GM18499 (cell line): ENCODE measurements around the gene UBR3.

Source experiments
- ATAC-seq: cut with Tn5 transposase; IDR thresholded peaks from one replicate; pipeline ENCODE4 v1.9.1; 2021; ENCODE audit warnings: moderate number of reproducible peaks; ENCODE audit not compliant: insufficient read depth, unreplicated experiment

The UBR3 gene

DNA sequence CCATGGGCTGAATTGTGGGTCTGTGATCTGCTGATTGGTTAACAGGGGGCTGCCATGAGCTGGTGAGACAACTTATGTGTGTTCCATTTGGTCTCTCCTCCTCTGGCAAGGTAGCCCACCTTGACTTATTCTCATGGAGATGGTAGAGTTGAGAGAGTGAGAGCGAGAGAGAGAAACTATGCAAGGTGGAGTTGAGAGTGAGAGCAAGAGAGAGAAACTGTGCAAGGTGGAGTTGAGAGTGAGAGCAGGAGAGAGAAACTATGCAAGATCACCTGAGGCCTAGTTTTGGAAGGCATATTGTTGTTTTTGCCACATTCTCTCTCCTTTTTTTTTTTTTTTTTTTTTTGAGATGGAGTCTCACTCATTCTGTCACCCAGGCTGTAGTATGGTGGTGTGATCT is 155.7 kb downstream of the UBR3 start:
- ATAC-seq = no peak

DNA sequence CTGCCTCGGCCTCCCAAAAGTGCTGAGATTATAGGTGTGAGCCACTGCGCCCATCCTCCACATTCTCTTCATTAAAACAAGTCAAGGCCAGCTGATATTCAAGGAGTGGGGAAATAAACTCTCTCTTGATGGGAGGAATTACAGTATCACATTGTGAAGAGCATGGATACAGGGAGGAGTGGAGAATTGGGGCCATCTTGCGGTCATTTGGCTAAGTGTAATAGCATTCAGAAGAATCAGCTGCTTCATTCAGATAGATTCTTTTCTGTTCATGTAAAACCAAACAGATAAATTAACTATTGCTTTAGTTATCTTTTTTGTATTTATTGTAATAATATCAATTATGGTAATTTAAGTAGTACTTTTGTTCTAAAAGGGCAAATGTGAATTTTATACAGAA is 156.3 kb downstream of the UBR3 start:
- ATAC-seq = no peak

DNA sequence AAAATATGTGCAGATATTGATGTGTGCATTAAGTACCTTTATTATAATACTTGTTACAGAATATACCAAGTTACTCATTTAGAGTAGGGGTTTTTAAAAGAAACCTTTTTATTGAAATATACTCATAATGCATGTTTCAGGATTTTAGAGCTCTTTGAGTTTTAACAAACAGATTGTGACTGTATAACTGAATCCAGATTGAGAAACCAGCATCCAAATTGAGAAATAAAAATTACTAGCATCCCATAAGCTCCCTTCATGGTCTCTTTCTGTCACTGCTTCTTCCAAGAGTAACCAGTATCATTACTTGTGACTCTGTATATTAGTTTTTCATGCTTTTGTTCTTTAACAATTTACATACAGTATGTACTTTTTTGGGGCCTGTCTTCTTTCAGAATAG is 156.9 kb downstream of the UBR3 start:
- no peak for ATAC-seq

DNA sequence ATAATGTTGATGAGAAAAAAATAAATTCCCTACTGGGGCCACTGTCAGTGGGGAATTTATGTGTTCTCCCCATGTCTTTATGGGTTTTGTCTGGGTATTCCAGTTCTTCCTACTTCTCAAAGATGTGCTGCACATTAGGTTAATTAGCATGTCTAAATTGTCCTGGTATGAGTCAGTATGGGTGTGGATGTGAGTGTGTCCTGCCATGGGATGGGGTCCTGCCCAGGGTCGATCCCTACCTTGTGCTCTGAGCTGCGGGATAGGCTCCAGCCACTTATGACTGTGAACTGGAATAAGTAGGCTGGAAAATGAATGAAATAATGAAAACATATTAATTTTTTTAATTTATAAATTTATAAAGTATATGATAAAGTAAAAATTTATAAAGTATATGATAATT is 167.5 kb downstream of the UBR3 start:
- ATAC-seq = no peak

GRCh38 chr2:169997140-169997887 is 170.1 kb downstream of the UBR3 start:
- no peak for ATAC-seq

DNA sequence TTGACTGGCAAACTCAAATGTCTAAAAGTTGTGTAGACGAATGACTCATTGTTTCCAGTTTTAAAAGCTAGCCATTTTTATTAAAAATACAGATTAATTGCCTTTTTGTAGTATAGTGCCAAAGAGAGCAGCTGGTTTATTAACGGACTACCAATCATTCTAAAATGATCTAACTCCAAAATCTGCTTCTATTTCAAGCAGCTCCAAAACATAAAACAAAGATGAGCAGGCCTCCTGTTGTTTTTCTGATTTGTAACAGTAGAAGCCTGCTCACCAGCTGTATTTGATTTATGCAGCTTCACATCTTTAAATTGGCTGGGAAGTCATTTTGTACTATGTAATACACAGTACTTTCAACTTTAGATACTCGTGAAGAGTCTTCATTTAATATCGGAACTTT is 171.8 kb downstream of the UBR3 start:
- no peak for ATAC-seq

DNA sequence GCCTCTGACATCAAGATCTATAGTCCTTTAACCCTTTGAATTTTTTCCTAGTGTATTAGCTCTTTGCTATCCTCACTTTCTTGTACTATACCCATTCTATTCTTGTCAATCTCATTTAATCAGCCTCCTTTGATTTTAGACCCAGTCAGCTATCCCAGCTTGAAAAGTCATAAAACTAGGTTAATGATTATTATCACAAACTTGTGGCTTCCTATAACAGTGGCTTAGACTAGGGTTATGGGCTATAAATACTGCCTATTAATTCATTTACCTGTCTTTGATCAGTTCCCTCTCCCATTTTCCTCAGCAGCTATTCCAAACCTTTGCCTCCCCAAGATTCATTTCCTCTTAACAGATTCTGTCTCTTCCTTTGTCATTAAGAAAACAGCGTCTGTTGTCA is 174.8 kb downstream of the UBR3 start:
- no peak for ATAC-seq

DNA sequence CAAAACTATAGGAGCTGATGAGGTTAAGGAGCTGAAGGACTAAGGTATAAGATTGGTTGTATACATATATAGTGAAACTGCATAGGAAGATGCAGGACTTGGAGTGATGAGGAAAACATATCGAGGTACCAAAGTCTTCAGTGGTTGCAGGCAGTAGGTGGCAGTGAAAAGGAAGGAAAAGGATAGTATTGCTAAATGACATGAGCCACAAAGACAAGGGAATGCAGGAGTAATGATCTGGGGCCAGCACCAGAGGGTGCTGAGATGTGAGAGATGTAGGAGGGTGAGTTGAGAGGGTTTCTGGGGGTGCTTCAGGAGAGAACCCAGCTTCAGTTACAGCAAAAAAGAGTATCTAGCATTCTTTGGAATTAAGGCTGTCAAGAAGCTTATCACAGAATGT is 178.4 kb downstream of the UBR3 start:
- no peak for ATAC-seq

DNA sequence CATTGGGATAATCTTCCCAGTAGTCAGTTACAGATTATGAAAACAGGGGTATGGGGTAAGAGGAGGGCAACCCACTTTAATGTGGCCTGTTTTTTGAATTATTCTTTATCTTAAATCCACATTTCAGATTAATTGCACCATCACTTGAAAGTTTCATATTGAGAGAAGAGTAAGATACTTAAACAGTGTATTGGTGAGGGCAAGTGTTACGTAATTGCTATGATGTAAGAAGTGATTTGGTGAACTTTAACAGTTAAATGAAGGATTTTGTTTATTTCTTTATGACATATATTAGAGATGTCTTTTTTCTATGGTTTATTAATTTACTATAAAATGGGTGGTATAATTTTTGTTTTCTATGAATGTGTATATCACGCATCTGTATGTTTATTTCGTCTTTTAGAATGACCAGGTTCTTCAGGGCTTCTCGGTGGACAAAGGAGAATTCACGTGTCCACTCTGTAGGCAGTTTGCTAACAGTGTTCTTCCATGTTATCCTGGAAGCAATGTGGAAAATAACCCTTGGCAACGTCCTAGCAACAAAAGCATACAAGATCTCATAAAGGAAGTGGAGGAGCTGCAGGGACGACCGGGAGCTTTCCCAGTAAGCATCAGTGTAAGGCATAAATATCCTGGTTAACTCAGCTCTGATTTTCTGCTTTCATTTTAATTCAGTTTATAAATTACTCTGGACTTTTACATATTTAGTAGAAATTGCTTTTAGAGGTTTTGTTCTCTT is 179.5 kb downstream of the UBR3 start:
- ATAC-seq = no peak

DNA sequence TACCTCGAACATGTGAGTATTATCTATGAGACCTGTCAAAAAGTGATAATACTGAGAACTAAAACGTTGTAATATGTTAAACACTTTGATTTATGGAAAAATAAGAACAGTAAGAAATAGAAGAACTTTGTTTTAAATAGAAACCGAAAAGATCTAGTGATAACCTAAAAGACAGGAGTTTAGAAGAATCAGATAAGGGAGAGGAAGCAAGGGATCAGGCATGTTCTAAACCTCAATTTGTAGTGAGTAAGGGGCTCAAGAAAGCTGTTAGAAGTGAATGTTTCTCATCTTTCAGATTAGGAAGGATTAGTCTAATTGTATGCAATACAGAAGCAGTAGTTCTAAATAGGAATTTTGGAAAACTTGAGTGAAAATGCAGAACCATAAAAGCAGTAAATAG is 182.0 kb downstream of the UBR3 start:
- ATAC-seq = no peak

- ATAC-seq = no peak
Observed at GRCh38 chr2:170012773-170013172, 185.5 kb downstream of the UBR3 start.

GRCh38 chr2:170013802-170014551 is 186.7 kb downstream of the UBR3 start:
- ATAC-seq = no peak

GRCh38 chr2:170014769-170015168 is 187.5 kb downstream of the UBR3 start:
- ATAC-seq = no peak

DNA sequence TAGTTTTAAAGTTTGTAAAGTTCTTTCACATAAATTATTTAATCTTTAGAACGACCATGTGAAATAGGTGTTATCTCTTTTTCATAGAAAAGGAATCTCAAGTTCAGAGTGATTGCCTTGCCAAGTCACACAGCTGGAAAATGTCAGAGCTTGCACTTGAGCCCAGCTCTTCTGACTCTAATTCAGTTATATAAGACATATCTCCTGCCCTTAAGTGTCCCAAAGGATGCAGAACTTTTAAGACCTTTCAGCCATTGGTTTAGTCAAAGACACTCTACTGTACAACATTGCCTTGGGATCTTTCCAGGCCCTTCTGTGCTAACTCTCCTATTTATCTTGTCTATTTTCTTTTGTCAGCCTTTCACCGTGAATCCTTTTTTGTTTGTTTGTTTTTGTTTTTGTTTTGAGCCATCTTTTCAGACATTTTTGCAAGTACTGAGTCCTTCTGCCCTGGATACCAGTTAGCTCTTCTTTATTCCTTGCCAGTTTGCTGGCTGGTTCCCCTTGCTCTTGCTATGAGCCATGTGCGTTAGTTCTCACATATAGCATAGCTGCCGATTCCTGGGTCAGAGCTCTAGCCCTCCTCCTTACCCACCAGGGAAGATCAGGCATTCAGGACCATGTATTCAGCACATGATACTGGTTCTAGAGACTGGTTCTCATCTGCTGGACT is 190.7 kb downstream of the UBR3 start:
- ATAC-seq = no peak

DNA sequence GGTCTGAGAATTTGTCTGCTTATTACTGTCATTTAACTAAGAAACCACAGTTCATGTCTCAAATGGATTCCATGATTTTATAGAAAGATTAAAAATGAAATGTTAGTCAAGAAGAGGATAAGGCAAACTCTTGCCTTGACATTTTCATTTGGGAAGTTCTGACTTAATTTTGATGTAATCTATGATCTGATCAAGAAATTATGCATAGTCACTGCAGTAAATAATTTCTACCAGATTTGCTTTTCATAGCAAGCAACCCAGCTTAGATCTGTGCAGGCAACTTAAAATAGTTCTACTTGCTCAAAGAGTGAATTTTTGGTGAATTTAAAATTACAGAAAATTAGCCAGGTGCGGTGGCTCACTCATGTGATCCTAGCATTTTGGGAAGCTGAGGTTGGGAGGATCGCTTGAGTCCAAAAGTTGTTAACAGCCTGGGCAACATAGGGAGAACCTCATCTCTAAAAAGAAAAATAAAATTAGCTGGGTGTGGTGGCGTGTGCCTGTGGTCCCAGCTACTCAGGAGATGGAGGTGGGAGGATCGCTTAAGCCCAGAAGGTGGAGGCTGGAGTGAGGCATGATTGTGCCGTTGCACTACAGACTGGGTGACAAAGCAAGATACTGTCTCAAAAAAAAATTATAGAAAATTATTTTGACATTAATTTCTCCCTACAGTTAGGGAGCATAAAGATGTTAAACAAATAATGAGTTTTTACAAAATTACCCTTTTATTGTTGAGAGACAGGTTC is 192.0 kb downstream of the UBR3 start:
- ATAC-seq = no peak

DNA sequence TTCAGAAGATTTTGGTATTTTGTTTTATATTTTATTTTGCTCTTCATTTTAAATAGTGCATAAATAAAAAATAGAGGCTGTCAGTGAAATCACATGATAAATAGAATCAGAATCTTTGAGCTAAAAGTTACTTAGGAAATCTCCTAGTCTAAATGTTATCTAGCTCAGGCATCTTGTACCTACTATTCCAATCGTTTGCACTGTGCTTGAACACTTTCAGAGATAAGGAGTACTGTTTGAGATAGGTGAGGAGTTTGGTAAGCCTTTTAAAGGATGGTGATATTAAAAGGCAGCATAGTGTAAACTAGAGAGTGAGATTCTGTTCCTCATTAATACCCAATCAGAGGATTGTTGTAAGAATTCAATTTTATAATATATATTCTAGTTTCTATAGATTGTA is 193.5 kb downstream of the UBR3 start:
- no peak for ATAC-seq

DNA sequence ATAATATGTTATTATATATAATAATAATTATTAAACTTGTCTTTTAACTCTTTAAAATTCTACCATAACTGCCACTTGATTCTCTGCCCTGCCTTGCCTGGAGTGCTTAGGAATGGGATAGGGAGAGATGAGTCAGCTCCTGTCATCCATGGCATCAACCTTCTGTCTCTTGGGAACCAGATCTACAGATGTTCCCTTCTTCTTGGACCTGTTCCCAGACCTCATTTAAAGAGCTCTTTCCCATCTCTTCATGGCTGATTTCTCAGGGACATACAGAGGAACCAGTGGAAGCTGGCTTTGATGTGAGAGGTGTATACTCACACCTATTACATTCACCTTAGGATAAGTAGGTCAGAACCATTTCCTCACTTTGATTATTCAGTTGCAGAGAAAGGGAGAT is 195.4 kb downstream of the UBR3 start:
- ATAC-seq = no peak

GRCh38 chr2:170024721-170025120 is 197.5 kb downstream of the UBR3 start:
- ATAC-seq = peak; percentile 79

DNA sequence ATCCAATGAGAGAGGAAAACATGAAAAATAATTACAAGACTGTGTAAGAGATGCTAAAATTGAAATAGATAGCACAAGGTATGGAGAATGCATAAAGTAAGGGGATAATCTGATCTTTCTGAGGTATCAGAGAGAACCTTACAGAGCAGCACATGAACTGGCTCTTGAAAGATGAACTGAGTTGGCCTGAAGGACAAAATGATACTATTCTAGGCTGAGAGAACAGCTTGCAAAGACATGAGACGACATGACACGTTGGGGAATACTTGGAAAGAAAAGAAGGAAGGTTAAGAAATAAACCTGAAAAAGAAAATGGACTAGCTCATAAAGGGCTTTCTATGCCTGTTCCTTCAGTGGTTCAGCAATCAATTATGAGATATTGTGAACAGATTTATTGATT is 198.0 kb downstream of the UBR3 start:
- no peak for ATAC-seq

- no peak for ATAC-seq
Observed at GRCh38 chr2:170026361-170026760, 199.1 kb downstream of the UBR3 start.
